ENCODE data around the gene SFR1. TPM values are rescaled to one million over a fixed set of nuclear protein-coding genes. Genes with fewer than 3 reads are reported as not detected.

Gene SFR1
- 3.4 and 4.1 TPM in 2 replicates for total RNA-seq

GRCh38 chr10:104121485-104122224, at the start of gene SFR1:
Gene SFR1, plus strand, starts transcription at chr10:104122171. Its CDS starts 13 bp downstream, at chr10:104122184.
- peak; percentile 100 for DNase-seq (ENCODE audit: low read depth in 2 of 2)

- DNase-seq (ENCODE audit: low read depth in 2 of 2) = no peak
These were observed 49.2 kb upstream of the SFR1 start for GRCh38 chr10:104072786-104073185.

- no peak for DNase-seq (ENCODE audit: low read depth in 2 of 2)
These were observed 47.5 kb upstream of the SFR1 start for GRCh38 chr10:104074505-104074904.

- peak; percentile 95 to 98 for DNase-seq (ENCODE audit: low read depth in 2 of 2)
These were observed 45.2 kb upstream of the SFR1 start for GRCh38 chr10:104076743-104077160.

GRCh38 chr10:104077247-104077646, 44.7 kb upstream of the SFR1 start:
- peak; percentile 39 to 51 for DNase-seq (ENCODE audit: low read depth in 2 of 2)

GRCh38 chr10:104077663-104078151, 44.3 kb upstream of the SFR1 start:
- DNase-seq (ENCODE audit: low read depth in 2 of 2) = no peak

- peak; percentile 72 to 73 for DNase-seq (ENCODE audit: low read depth in 2 of 2)
These were observed 41.2 kb upstream of the SFR1 start for GRCh38 chr10:104080762-104081161.

- DNase-seq (ENCODE audit: low read depth in 2 of 2) = no peak
These were observed 40.0 kb upstream of the SFR1 start for GRCh38 chr10:104081998-104082397.

- DNase-seq (ENCODE audit: low read depth in 2 of 2) = no peak
These were observed 37.4 kb upstream of the SFR1 start for GRCh38 chr10:104084482-104085142.

GRCh38 chr10:104085801-104086400, 36.1 kb upstream of the SFR1 start, which contains the start of gene COL17A1:
Gene COL17A1, minus strand, starts transcription at chr10:104085880. Its CDS starts 5,207 bp downstream, at chr10:104080673.
- DNase-seq (ENCODE audit: low read depth in 2 of 2) = no peak

- DNase-seq (ENCODE audit: low read depth in 2 of 2) = no peak
These were observed 33.7 kb upstream of the SFR1 start for GRCh38 chr10:104088239-104088638.

GRCh38 chr10:104089621-104090020, 32.4 kb upstream of the SFR1 start:
- no peak for DNase-seq (ENCODE audit: low read depth in 2 of 2)

GRCh38 chr10:104090611-104091010, 31.4 kb upstream of the SFR1 start:
- no peak for DNase-seq (ENCODE audit: low read depth in 2 of 2)

GRCh38 chr10:104092749-104093148, 29.2 kb upstream of the SFR1 start:
- no peak for DNase-seq (ENCODE audit: low read depth in 2 of 2)

- DNase-seq (ENCODE audit: low read depth in 2 of 2) = no peak
These were observed 25.3 kb upstream of the SFR1 start for GRCh38 chr10:104096692-104097091.

- DNase-seq (ENCODE audit: low read depth in 2 of 2) = no peak
These were observed 23.5 kb upstream of the SFR1 start for GRCh38 chr10:104098358-104098925.

GRCh38 chr10:104099269-104099668, 22.7 kb upstream of the SFR1 start:
- DNase-seq (ENCODE audit: low read depth in 2 of 2) = no peak

- DNase-seq (ENCODE audit: low read depth in 2 of 2) = no peak
These were observed 22.0 kb upstream of the SFR1 start for GRCh38 chr10:104099941-104100340.

GRCh38 chr10:104100795-104101194, 21.2 kb upstream of the SFR1 start:
- no peak for DNase-seq (ENCODE audit: low read depth in 2 of 2)

- DNase-seq (ENCODE audit: low read depth in 2 of 2) = no peak
These were observed 20.1 kb upstream of the SFR1 start for GRCh38 chr10:104101902-104102301.

GRCh38 chr10:104103956-104104355, 18.0 kb upstream of the SFR1 start:
- no peak for DNase-seq (ENCODE audit: low read depth in 2 of 2)

- no peak for DNase-seq (ENCODE audit: low read depth in 2 of 2)
These were observed 17.6 kb upstream of the SFR1 start for GRCh38 chr10:104104418-104104817.

Measured in lung microvascular endothelial cell (primary cell).